ENCODE results near the gene LOXHD1.

DNA sequence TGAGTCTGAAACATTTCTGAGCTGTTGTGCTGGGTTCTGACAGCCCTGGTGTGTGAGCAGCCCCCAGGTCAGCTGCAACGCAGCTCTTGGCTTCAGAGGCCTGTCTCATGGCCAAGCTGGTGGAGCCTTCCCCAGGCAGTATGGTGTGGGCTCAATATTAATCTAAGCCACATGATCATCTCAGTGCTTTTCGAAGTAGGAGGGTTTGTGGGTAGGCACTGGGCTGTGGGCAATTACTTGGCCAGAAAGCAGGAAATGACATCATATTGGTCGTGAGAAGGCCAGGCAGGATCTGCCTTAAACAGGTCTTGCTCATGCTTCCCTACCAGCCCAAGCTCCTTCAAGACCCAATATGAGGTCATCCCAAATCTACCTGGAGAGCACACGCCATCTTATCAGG, 26.9 kb downstream of the LOXHD1 start:
- TF ChIP-seq, protein P1, sequence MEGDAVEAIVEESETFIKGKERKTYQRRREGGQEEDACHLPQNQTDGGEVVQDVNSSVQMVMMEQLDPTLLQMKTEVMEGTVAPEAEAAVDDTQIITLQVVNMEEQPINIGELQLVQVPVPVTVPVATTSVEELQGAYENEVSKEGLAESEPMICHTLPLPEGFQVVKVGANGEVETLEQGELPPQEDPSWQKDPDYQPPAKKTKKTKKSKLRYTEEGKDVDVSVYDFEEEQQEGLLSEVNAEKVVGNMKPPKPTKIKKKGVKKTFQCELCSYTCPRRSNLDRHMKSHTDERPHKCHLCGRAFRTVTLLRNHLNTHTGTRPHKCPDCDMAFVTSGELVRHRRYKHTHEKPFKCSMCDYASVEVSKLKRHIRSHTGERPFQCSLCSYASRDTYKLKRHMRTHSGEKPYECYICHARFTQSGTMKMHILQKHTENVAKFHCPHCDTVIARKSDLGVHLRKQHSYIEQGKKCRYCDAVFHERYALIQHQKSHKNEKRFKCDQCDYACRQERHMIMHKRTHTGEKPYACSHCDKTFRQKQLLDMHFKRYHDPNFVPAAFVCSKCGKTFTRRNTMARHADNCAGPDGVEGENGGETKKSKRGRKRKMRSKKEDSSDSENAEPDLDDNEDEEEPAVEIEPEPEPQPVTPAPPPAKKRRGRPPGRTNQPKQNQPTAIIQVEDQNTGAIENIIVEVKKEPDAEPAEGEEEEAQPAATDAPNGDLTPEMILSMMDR (conservative IDR thresholded peaks at IDR 0.05 in 1 of 2, IDR thresholded peaks at IDR 0.05 in 1 of 2; ENCODE audit: extremely low read depth in 1 of 2, insufficient read depth in 1 of 2, low read depth in 1 of 2, low read length in 2 of 2) = no peak
- TF ChIP-seq EZH2 (IDR thresholded peaks at IDR 0.05; ENCODE audit: borderline replicate concordance, low read length) = no peak
